Fibroblast of lung (primary cell): ENCODE results near the gene PGAM2. TPM values are rescaled to one million over a fixed set of nuclear protein-coding genes. Genes with fewer than 3 reads are reported as not detected.

Experiments
- DNase-seq, 2 donors: peaks; one replicate each; pipeline versions ENCODE4 v3.0.0 to v3.0.0-alpha.2; 2010; ENCODE audit warnings: low read depth in 2 of 2
- H2AFZ ChIP-seq: 2 replicates; pipeline ENCODE4 v1.5.1; 2012; ENCODE audit warnings: low read length, control low read depth, inconsistent platforms
- H3K27ac ChIP-seq: 2 replicates; pipeline ENCODE4 v1.5.1; 2011; ENCODE audit warnings: low read length, control low read depth; ENCODE audit not compliant: insufficient read depth
- H3K27me3 ChIP-seq: 2 replicates; pipeline ENCODE4 v1.5.1; 2011; ENCODE audit warnings: mild to moderate bottlenecking, low read length; ENCODE audit not compliant: control insufficient read depth, insufficient read depth
- H3K36me3 ChIP-seq: 2 replicates; pipeline ENCODE4 v1.5.1; 2011; ENCODE audit warnings: low read length; ENCODE audit not compliant: control insufficient read depth, insufficient read depth
- H3K4me1 ChIP-seq: 2 replicates; pipeline ENCODE4 v1.5.1; 2011; ENCODE audit warnings: low read length; ENCODE audit not compliant: control insufficient read depth, insufficient read depth; ENCODE audit errors: extremely low read depth
- H3K4me2 ChIP-seq: 2 replicates; pipeline ENCODE4 v1.5.1; 2011; ENCODE audit warnings: low read length, control low read depth; ENCODE audit not compliant: insufficient read depth; ENCODE audit errors: extremely low read depth
- H3K4me3 ChIP-seq, 4 experiments: fragments of 200-600 bp in 1 of 4; sonication (generic) in 1 of 4; replicated peaks in 1 of 4; 2 replicates each; pipeline ENCODE4 v1.5.1; 2011 to 2016; ENCODE audit warnings: low read length in 4 of 4, low read depth in 3 of 4, mild to moderate bottlenecking in 3 of 4, control low read depth in 2 of 4, inconsistent platforms in 1 of 4, mixed read lengths in 1 of 4; ENCODE audit not compliant: insufficient read depth in 1 of 4; ENCODE audit errors: control extremely low read depth in 1 of 4
- H3K79me2 ChIP-seq: 2 replicates; pipeline ENCODE4 v1.5.1; 2012; ENCODE audit warnings: mild to moderate bottlenecking, low read length, inconsistent platforms; ENCODE audit not compliant: control insufficient read depth, insufficient read depth
- H3K9ac ChIP-seq: 2 replicates; pipeline ENCODE4 v1.5.1; 2011; ENCODE audit warnings: mild to moderate bottlenecking, low read length, control low read depth; ENCODE audit not compliant: insufficient read depth
- H3K9me3 ChIP-seq: 2 replicates; pipeline ENCODE4 v1.5.1; 2012; ENCODE audit warnings: low read depth, low read length; ENCODE audit not compliant: control insufficient read depth, insufficient read depth
- H4K20me1 ChIP-seq: 2 replicates; pipeline ENCODE4 v1.5.1; 2011; ENCODE audit warnings: low read length; ENCODE audit not compliant: control insufficient read depth, insufficient read depth; ENCODE audit errors: extremely low read depth
- EZH2 ChIP-seq: IDR thresholded peaks from 2 replicates; pipeline ENCODE4 v1.5.1; 2012; ENCODE audit warnings: low read length, control low read depth, mild to moderate bottlenecking; ENCODE audit errors: missing control alignments
- polyA plus RNA-seq, 2 donors: library from polyadenylated mRNA; depleted of rRNA in 1 of 2; stranded (reverse) in 1 of 2; unstranded in 1 of 2; fragments of >200 nt; gene quantifications; 2 replicates each; pipeline ENCODE4 v1.2.1, GENCODE V29; 2011 to 2012; ENCODE audit warnings: missing spikeins in 1 of 2
- total RNA-seq: library from RNA; depleted of rRNA; stranded (reverse); fragments of >200 nt; gene quantifications from 2 replicates; pipeline ENCODE4 v1.2.1, GENCODE V29; 2014
- TF ChIP-seq, protein P1 (sequence below), 2 donors: IDR thresholded peaks in 1 of 2; conservative IDR thresholded peaks in 1 of 2; 1 replicate in 1 of 2; 2 replicates in 1 of 2; pipeline ENCODE4 v1.5.1; 2011 to 2012; ENCODE audit warnings: low read length in 2 of 2, control low read depth in 1 of 2, inconsistent platforms in 1 of 2, low read depth in 1 of 2, mild to moderate bottlenecking in 1 of 2

The PGAM2 gene
- total and polyA plus RNA-seq, 2 donors (not counting 1 experiment from before 2014, with no cell fraction given), result 0.33 TPM; not detected in 1

DNA sequence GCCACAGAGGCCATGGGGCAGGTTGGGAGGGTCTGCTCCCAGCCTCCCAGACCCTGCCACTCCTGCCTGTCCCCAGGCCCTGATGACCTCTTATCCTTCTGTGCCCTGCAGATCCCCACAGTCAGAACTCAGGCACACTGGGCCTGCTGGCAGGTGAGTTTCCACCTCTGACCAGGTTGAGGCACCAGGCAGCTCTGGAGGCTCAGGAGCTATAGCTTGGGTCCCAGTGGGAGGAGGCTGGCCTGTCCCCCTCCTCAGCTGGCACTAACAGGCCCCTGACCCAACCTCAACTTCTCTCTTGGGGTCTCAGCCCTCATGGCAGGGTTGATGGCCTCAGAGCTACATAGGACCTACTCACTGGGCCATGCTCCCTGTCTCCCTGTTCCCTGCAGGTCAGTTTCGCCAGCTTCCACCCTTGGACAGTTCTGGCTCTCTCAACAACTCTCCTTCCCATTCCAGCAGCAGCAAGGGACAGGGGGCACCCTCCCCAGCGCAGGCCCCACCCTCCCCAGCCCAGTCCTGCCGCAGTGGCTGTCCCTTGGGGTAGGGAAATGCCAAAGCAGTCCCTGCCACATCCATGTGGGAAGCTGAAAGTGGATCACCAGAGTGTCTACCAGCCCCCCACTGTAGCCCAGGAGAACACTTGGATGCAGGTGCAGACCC lies 36.1 kb upstream of the PGAM2 start:
- peak overlapping the region; percentile 40 for H3K27ac ChIP-seq
- TF ChIP-seq EZH2, result no peak
- H3K9ac ChIP-seq, result no peak overlapping the region

DNA sequence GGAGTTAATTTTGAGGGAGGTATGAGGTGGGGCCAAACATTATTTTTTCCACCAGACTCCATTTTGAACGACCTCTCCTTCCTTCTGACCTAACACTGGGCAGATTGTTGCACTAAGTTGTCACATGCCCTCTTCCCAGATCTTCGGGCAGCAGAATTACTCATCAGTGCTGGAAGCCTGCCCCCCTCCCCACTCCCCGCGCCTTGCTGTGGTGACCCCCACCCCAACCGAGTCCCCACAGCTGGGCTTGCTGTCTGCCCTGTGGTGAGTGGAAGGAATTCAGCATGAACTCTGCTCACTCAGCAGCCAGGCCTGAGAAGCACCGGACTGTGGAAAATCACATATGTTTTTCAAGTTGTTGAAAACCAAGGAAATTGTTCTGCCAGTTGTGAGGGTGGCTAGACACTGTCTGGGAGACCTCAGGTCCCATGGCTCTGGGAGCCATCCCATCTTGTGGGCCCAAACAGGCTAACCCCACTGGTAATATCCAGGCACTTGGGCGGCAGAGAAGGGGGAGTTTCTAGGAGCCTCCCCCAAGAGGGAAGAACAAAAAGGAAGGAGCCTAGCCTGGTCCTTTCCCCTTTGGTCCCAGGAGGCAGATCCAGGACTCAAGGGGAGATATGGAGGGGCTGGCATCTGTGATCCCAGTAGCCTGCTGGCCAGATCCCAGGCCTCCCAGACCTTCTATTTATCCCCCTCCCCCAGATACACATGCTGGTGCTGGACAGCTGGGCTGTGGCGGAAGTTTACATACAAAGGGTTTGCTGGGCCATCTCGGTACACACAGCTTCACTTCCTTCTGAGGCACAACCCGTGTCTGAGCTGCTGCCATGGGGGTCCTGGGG lies 35.3 kb upstream of the PGAM2 start:
- Histone ChIP-seq H3K9ac (no peak overlapping the region), H3K36me3 (no peaks in the 10 kb centered on the region), H3K9me3 (no peaks in the 10 kb centered on the region), H3K4me3 (no peak overlapping the region), H3K4me2 (no peak overlapping the region), H3K4me1 (peaks cover 24% of the 10 kb centered on the region), H3K27me3 (no peaks in the 10 kb centered on the region), H2AFZ (peak overlapping the region; percentile 62), H4K20me1 (no peaks in the 10 kb centered on the region), H3K79me2 (no peaks in the 10 kb centered on the region), H3K27ac (peak overlapping the region; percentile 40)
- DNase-seq, result peak; percentile 88 to 89
- TF ChIP-seq EZH2, result no peak

More for the DNA sequence above, 36.1 kb upstream of the PGAM2 start:
- Histone ChIP-seq H3K4me1 (peaks cover 31% of the 10 kb centered on the region), H3K27me3 (no peaks in the 10 kb centered on the region), H3K79me2 (no peaks in the 10 kb centered on the region), H3K9me3 (no peaks in the 10 kb centered on the region), H4K20me1 (no peaks in the 10 kb centered on the region), H3K4me2 (no peak overlapping the region), H2AFZ (no peak overlapping the region), H3K4me3 (no peak overlapping the region), H3K36me3 (no peaks in the 10 kb centered on the region)
- DNase-seq, result no peak

DNA sequence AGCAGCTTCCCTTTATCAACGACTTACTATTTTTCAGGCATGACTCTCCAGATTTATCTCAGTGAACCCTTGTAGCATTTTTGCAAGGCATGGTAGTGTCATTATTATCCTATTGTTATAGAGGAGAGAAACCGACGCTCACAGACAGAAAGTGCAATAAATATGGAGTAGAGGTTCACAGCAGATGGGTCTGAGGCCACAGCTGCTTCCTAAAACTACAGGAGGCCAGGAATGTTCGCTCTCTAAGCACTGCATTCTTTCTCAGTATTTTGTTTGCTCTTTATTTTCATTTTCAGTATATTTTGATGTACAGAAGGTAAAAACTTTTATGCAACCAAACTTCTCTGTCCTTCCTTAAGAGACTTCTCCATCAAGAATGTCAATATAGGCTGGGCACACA lies 34.3 kb upstream of the PGAM2 start:
- no peak overlapping the region for H3K27ac ChIP-seq
- no peaks in the 10 kb centered on the region for H4K20me1 ChIP-seq
- H2AFZ ChIP-seq, result no peak overlapping the region

More for the DNA sequence above, 34.3 kb upstream of the PGAM2 start:
- Histone ChIP-seq H3K9me3 (no peaks in the 10 kb centered on the region), H3K4me1 (peaks cover 19% of the 10 kb centered on the region), H3K27me3 (no peaks in the 10 kb centered on the region), H3K4me3 (no peak overlapping the region), H3K9ac (no peak overlapping the region), H3K4me2 (no peak overlapping the region), H3K36me3 (no peaks in the 10 kb centered on the region), H3K79me2 (no peaks in the 10 kb centered on the region)
- no peak for DNase-seq
- TF ChIP-seq, protein P1, sequence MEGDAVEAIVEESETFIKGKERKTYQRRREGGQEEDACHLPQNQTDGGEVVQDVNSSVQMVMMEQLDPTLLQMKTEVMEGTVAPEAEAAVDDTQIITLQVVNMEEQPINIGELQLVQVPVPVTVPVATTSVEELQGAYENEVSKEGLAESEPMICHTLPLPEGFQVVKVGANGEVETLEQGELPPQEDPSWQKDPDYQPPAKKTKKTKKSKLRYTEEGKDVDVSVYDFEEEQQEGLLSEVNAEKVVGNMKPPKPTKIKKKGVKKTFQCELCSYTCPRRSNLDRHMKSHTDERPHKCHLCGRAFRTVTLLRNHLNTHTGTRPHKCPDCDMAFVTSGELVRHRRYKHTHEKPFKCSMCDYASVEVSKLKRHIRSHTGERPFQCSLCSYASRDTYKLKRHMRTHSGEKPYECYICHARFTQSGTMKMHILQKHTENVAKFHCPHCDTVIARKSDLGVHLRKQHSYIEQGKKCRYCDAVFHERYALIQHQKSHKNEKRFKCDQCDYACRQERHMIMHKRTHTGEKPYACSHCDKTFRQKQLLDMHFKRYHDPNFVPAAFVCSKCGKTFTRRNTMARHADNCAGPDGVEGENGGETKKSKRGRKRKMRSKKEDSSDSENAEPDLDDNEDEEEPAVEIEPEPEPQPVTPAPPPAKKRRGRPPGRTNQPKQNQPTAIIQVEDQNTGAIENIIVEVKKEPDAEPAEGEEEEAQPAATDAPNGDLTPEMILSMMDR (conservative IDR thresholded peaks at IDR 0.05 in 1 of 2, IDR thresholded peaks at IDR 0.05 in 1 of 2; ENCODE audit: low read depth in 1 of 2, low read length in 2 of 2), result no peak
- TF ChIP-seq EZH2, result no peak
